Neural progenitor cell (in vitro differentiated cells): ENCODE data around the gene SGPP1. TPM values are rescaled to one million over a fixed set of nuclear protein-coding genes. Genes with fewer than 3 reads are reported as not detected.

Source experiments
- DNase-seq: peaks from one replicate; pipeline ENCODE4 v3.0.0-alpha.2; 2016; ENCODE audit warnings: low spot score
- H2AFZ ChIP-seq: fragments of 200-600 bp; sonication (generic); replicated peaks from 2 replicates; pipeline ENCODE4 v1.6.1; 2016; ENCODE audit warnings: antibody characterized with exemption
- H3F3A ChIP-seq: fragments of 200-600 bp; sonication (generic); 2 replicates; pipeline ENCODE4 v1.6.1; 2016; ENCODE audit warnings: antibody characterized with exemption, low read depth
- H3K27ac ChIP-seq: fragments of 200-600 bp; sonication (generic); 2 replicates; pipeline ENCODE4 v1.5.1; 2016; ENCODE audit warnings: mild to moderate bottlenecking
- H3K27me3 ChIP-seq: fragments of 200-600 bp; sonication (generic); 2 replicates; pipeline ENCODE4 v1.6.1; 2016; ENCODE audit warnings: mild to moderate bottlenecking, moderate library complexity
- H3K36me3 ChIP-seq: fragments of 200-600 bp; sonication (generic); 2 replicates; pipeline ENCODE4 v1.5.1; 2016
- H3K4me1 ChIP-seq: fragments of 200-600 bp; sonication (generic); 2 replicates; pipeline ENCODE4 v1.6.1; 2016; ENCODE audit warnings: mixed run types
- H3K4me2 ChIP-seq: fragments of 200-600 bp; sonication (generic); 2 replicates; pipeline ENCODE4 v1.6.1; 2016
- H3K4me3 ChIP-seq: fragments of 200-600 bp; sonication (generic); 2 replicates; pipeline ENCODE4 v1.5.1; 2016
- H3K79me2 ChIP-seq: fragments of 200-600 bp; sonication (generic); 2 replicates; pipeline ENCODE4 v1.6.1; 2016; ENCODE audit warnings: low read depth
- H3K9ac ChIP-seq: fragments of 200-600 bp; sonication (generic); 2 replicates; pipeline ENCODE4 v1.6.1; 2016
- H3K9me3 ChIP-seq: fragments of 200-600 bp; sonication (generic); 2 replicates; pipeline ENCODE4 v1.5.1; 2016; ENCODE audit warnings: low read depth
- H4K20me1 ChIP-seq: fragments of 200-600 bp; sonication (generic); 2 replicates; pipeline ENCODE4 v1.6.1; 2016; ENCODE audit warnings: low read depth
- H3K27ac Mint-ChIP-seq: 3 replicates; pipeline ENCODE4 v1.8.0; 2021; ENCODE audit warnings: mixed read lengths
- H3K27me3 Mint-ChIP-seq: 2 replicates; pipeline ENCODE4 v1.8.0; 2022; ENCODE audit warnings: low read depth, mild to moderate bottlenecking, inconsistent platforms, moderate library complexity, mixed read lengths; ENCODE audit not compliant: insufficient read depth
- H3K36me3 Mint-ChIP-seq: 3 replicates; pipeline ENCODE4 v1.8.0; 2021; ENCODE audit warnings: mixed read lengths
- H3K4me1 Mint-ChIP-seq: 3 replicates; pipeline ENCODE4 v1.8.0; 2021; ENCODE audit warnings: mixed read lengths
- H3K4me3 Mint-ChIP-seq: 3 replicates; pipeline ENCODE4 v1.8.0; 2021; ENCODE audit warnings: mild to moderate bottlenecking, moderate library complexity, mixed read lengths
- H3K9me3 Mint-ChIP-seq: 3 replicates; pipeline ENCODE4 v1.8.0; 2020; ENCODE audit warnings: mixed read lengths
- CTCF ChIP-seq: fragments of 200-600 bp; sonication (generic); IDR thresholded peaks from 2 replicates; pipeline ENCODE4 v1.5.1; 2017; ENCODE audit warnings: antibody characterized with exemption, mild to moderate bottlenecking
- EZH2 ChIP-seq: fragments of 200-600 bp; sonication (generic); IDR thresholded peaks from 2 replicates; pipeline ENCODE4 v1.6.1; 2017; ENCODE audit warnings: antibody characterized with exemption, mild to moderate bottlenecking, moderate library complexity
- EZH2phosphoT487 ChIP-seq: fragments of 200-600 bp; sonication (generic); IDR thresholded peaks from 2 replicates; pipeline ENCODE4 v1.6.1; 2017; ENCODE audit warnings: antibody characterized with exemption
- total RNA-seq: library from RNA; depleted of rRNA; stranded (reverse); fragments of >200 nt; gene quantifications from 2 replicates; pipeline ENCODE4 v1.2.3, GENCODE V29; 2015; ENCODE audit warnings: low replicate concordance

Gene SGPP1
- total RNA-seq, 1 donor from 2014 or later, result 9.2 TPM

- H4K20me1 ChIP-seq, result no peaks in the 10 kb centered on the region
- H3K36me3 ChIP-seq, result no peaks in the 10 kb centered on the region
- H3K27ac ChIP-seq, result no peak overlapping the region
- TF ChIP-seq EZH2phosphoT487 (no peak), EZH2 (no peak), CTCF (peak; percentile 52)
- H3K9ac ChIP-seq, result no peak overlapping the region
- H3K4me2 ChIP-seq, result no peak overlapping the region
- no peak overlapping the region for H2AFZ ChIP-seq
- peaks cover 12% of the 10 kb centered on the region for H3K4me1 ChIP-seq
- no peaks in the 10 kb centered on the region for H3K79me2 ChIP-seq
- DNase-seq, result peak; percentile 21
- H3K27me3 ChIP-seq, result no peaks in the 10 kb centered on the region
- Mint-ChIP-seq H3K27me3 (peaks cover 2% of the 10 kb centered on the region), H3K9me3 (peaks cover 2% of the 10 kb centered on the region), H3K36me3 (no peaks in the 10 kb centered on the region), H3K4me1 (peaks cover 5% of the 10 kb centered on the region), H3K4me3 (no peak overlapping the region), H3K27ac (no peak overlapping the region)
- H3K4me3 ChIP-seq, result no peak overlapping the region
- peaks cover 10% of the 10 kb centered on the region for H3F3A ChIP-seq
- H3K9me3 ChIP-seq, result no peaks in the 10 kb centered on the region
Observed at GRCh38 chr14:63770187-63770807, 42.4 kb upstream of the SGPP1 start.

DNA sequence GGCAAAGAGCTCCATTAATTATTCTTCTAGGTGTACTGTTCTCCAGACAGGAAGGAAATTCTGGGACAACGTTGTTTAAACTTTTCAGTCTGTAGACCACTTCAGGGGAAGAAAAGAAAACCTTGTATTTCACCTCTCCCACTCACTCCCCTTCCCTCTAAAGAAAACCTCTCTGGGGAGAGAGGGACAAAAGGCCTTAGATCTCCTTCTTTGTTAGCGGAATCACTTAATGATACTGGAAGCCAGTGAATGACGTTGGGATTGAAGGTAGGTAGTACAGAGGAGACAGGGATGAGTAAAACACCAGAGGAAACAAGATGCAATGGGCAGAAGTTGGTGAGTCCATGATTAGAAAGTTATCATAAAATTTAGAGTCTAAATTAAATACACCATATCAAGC is 38.7 kb upstream of the SGPP1 start:
- Histone ChIP-seq H3K9ac (no peak overlapping the region), H3K36me3 (no peaks in the 10 kb centered on the region), H2AFZ (no peak overlapping the region), H4K20me1 (no peaks in the 10 kb centered on the region), H3K79me2 (no peaks in the 10 kb centered on the region), H3K27ac (no peak overlapping the region), H3K9me3 (no peaks in the 10 kb centered on the region), H3K4me1 (peaks cover 12% of the 10 kb centered on the region), H3K4me2 (no peak overlapping the region), H3K27me3 (no peaks in the 10 kb centered on the region), H3F3A (peaks cover 10% of the 10 kb centered on the region), H3K4me3 (no peak overlapping the region)
- Mint-ChIP-seq H3K27me3 (no peaks in the 10 kb centered on the region), H3K9me3 (no peaks in the 10 kb centered on the region), H3K36me3 (no peaks in the 10 kb centered on the region), H3K4me3 (no peak overlapping the region), H3K27ac (no peak overlapping the region), H3K4me1 (peaks cover 5% of the 10 kb centered on the region)
- TF ChIP-seq EZH2 (no peak), EZH2phosphoT487 (no peak), CTCF (no peak)
- DNase-seq, result peak; percentile 68

GRCh38 chr14:63764620-63765139 is 36.8 kb upstream of the SGPP1 start:
- Mint-ChIP-seq H3K9me3 (no peaks in the 10 kb centered on the region), H3K27me3 (no peaks in the 10 kb centered on the region), H3K4me3 (peak overlapping the region; percentile 12), H3K27ac (no peak overlapping the region), H3K4me1 (peaks cover 5% of the 10 kb centered on the region), H3K36me3 (no peaks in the 10 kb centered on the region)
- Histone ChIP-seq H3F3A (peaks cover 10% of the 10 kb centered on the region), H4K20me1 (no peaks in the 10 kb centered on the region), H3K27ac (no peak overlapping the region), H3K9ac (no peak overlapping the region), H3K4me2 (no peak overlapping the region), H3K4me3 (no peak overlapping the region), H3K4me1 (peaks cover 12% of the 10 kb centered on the region), H3K9me3 (no peaks in the 10 kb centered on the region), H3K27me3 (no peaks in the 10 kb centered on the region), H2AFZ (no peak overlapping the region), H3K36me3 (no peaks in the 10 kb centered on the region), H3K79me2 (no peaks in the 10 kb centered on the region)
- no peak for DNase-seq
- TF ChIP-seq EZH2phosphoT487, result no peak
- no peak for TF ChIP-seq EZH2
- TF ChIP-seq CTCF, result no peak
